Cardiac septum (tissue), 1 donor: ENCODE results near the gene TVP23C. TPM values are rescaled to one million over a fixed set of nuclear protein-coding genes. Genes with fewer than 3 reads are reported as not detected.

ENCODE experiments used
- total RNA-seq: library from RNA; stranded (reverse); fragmentation: NEBNext Ultra II Directional; extraction: Animal tissue kit (Norgen Biotek cat#: 25700); gene quantifications from one replicate; pipeline ENCODE4 v1.2.1, GENCODE V29; 2021
- donor health status: DM: no; HTN: no; CAD: no.

TVP23C gene
- total RNA-seq, 1 donor from 2014 or later: 6.9 TPM

Other genes with a start within 250 kb of the TVP23C start
- gene TEKT3, start 221.9 kb downstream of the TVP23C start, total RNA-seq: 0.86 TPM
- 1.8 TPM for gene CDRT4, start 95.9 kb downstream of the TVP23C start, total RNA-seq
- gene FBXW10B, start 56.2 kb upstream of the TVP23C start, total RNA-seq: 1.2 TPM
- gene TRIM16, start 120.8 kb upstream of the TVP23C start, total RNA-seq: 22.6 TPM
- 13.8 TPM for gene ZNF286A, start 136.3 kb upstream of the TVP23C start, total RNA-seq
- not detected for gene TBC1D26, start 168.8 kb upstream of the TVP23C start, total RNA-seq